HG03095 (cell line): Measurements from ENCODE around the gene PEX7.
"Not testable (repeated sequence)": the region's sequence is repeated elsewhere in the genome, so short reads cannot be mapped to it uniquely, and the experiment has no call there.

Source experiments
- ATAC-seq: cut with Tn5 transposase; IDR thresholded peaks from one replicate; pipeline ENCODE4 v1.9.1; 2021; ENCODE audit warnings: moderate library complexity; ENCODE audit not compliant: unreplicated experiment

The PEX7 gene

DNA sequence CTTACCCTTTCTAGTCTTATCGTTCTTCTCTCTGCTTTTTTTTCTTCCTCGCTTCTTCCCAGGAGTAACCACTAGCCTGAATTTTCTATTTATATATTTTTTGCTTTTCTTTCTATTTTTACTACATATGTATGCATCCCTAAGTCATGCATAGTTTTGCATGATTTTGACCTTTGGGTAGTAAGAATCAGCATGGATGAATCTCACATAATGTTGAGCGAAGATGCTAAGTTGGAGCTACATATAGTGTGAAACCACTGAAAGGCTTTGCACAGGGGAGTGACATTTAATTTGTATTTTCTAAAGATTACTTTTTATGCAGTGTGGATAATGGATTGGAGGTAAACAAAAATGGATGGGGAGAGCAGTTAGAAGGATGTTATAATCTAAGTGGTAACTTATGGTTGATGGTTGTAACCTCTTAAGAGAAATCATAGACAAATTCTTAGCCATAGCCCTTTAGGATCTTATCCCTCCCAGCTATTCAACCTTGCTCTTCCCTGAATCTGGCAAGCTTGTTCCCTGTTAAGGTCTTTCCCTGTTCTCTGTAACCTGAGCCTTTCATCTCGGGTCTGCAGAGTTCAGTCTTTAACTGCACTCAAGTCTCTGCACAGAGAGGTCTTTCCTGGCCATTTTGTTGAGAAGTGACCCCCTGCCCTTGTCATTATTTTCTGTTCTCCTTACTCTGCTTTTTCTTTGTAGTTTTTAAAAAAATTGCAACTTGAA, 18.0 kb downstream of the PEX7 start:
- no peak for ATAC-seq

DNA sequence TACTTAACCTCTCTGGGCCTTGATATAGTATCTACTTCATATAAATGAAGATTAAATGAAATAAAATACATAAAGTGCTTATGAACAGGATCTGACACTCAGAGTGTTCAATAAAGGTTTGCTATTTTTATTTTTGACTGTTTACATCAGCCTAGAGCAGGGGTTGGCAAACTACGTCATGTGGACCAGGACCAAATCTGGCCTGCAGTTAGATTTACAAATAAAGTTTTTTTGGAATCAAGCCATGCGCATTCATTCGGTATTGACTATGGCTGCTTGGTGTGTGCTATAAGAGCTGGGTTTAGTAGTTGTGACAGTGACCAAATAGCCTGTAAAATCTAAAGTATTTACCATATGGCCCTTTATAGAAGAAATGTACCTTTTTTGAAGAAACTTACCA, 20.8 kb downstream of the PEX7 start:
- ATAC-seq = no peak

DNA sequence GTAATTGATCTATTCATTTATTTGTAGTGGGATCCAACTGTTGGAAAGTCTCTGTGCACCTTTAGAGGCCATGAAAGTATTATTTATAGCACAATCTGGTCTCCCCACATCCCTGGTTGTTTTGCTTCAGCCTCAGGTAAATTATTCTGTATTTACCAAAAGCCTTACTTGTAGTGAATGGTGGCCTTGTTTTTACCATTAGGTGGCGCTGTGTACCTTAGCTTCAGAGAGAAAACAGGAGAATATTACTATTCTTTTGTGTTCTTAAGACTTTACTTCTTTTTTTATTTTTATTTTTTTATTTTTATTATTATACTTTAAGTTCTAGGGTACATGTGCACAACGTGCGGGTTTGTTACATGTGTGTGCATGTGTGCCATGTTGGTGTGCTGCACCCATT, 23.7 kb downstream of the PEX7 start:
- ATAC-seq = no peak

DNA sequence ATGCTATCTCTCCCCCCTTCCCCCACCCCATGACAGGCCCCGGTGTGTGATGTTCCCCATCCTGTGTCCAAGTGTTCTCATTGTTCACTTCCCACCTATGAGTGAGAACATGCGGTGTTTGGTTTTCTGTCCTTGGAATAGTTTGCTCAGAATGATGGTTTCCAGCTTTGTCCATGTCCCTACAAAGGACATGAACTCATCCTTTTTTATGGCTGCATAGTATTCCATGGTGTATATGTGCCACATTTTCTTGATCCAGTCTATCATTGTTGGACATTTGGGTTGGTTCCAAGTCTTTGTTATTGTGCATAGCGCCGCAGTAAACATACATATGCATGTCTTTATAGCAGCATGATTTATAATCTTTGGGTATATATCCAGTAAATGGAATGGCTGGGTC, 24.1 kb downstream of the PEX7 start:
- ATAC-seq = not testable (repeated sequence)

DNA sequence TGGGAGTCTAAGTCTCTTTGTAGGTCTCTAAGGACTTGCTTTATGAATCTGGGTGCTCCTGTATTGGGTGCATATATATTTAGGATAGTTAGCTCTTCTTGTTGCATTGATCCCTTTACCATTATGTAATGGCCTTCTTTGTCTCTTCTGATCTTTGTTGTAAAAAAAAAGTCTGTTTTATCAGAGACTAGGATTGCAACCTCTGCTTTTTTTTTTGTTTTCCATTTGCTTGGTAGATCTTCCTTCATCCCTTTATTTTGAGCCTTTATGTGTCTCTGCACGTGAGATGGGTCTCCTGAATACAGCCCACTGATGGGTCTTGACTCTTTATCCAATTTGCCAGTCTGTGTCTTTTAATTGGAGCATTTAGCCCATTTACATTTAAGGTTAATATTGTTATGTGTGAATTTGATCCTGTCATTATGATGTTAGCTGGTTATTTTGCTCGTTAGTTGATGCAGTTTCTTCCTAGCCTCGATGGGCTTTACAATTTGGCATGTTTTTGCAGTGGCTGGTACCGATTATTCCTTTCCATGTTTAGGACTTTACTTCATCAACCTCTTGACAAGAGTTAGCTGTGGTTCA, 27.7 kb downstream of the PEX7 start:
- not testable (repeated sequence) for ATAC-seq

DNA sequence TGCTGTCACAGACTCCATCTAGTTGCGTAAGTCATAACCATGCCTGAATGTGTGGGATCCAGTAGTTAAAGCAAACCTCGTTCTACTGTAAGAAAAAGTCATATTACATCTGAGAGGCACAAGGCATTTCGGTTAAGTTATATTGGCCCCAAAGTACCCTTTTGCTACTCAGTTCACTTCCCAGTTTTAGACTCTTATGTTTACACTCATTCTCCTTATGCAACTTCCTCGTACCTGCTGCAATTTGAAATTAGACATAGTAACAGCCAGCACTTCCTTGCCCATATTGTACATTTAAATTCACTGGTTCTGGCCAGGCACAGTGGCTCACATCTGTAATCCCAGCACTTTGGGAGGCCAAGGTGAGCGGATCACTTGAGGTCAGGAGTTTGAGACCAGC, 37.0 kb downstream of the PEX7 start:
- ATAC-seq = no peak

DNA sequence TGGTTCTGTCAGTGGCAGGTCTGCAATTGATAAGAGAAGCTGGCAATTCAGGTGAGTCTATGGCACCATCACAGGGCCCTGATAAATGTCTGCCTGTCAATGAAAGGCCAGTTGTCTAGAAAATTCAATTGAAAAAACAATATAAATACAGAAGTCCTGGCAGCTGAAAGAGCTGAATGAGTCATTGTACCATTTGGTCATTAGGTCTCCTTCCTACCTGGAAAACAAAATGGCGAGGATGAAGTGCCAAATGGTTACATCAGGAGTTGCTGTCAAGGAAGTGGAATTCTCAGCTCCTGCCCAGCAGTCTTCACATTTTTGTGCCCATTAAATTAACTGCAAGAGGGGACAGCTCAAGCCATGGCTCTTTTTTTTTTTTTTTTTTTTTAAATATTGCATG, 37.7 kb downstream of the PEX7 start:
- no peak for ATAC-seq

DNA sequence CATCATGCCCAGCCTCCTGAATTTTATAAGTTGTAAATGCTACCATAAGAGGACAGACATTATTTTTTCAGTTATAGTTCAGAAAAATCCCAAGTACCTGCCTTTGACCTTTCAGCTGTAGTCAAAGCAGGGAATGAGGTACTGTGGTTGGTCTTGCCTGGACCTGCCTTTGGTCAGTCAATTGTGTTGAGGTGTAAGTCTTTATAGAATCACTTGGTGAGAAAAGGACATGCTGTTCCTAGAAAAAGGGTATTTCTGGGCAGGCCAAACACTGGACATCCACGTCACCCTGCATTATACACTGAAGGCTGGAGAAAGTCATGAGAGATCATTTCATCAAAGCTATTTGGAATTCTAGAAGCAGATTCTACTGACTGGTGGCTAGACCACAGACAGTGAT, 40.3 kb downstream of the PEX7 start:
- no peak for ATAC-seq

DNA sequence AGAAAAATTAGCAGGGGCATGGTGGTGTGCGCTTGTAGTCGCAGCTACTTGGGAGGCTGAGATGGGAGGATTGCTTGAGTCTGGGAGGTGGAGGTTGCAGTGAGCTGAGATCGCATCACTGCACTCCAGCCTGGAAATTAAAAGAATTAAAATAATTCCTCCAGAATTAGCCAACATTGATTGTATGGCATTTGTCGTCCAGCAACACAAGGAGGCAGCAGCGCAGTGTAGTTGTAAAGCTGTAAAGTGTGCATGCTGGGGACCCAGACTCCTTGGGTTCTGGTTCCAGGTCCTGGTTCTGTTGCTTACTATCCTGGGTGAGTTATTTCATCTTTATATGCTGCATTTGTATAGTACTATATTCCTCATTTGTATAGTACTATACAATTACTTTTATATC, 41.4 kb downstream of the PEX7 start:
- ATAC-seq = no peak

DNA sequence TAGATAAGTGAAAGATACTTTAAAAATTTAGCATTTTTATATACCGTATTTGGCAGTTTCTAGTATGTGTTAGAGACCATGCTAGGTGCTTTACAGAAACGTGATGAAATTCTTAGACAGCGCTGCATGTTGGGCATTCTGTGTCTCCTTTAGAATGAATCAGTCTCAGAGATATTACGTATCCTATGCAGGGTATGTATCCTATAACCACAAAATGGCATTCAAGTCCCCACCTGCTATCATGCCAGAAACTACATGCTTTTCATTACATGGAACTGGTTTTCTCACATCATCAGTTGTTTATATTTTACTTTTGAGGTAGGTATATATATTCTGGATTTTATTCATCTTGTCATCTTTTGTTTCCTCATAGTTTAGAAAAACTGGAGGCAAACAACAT, 42.3 kb downstream of the PEX7 start:
- ATAC-seq = no peak

DNA sequence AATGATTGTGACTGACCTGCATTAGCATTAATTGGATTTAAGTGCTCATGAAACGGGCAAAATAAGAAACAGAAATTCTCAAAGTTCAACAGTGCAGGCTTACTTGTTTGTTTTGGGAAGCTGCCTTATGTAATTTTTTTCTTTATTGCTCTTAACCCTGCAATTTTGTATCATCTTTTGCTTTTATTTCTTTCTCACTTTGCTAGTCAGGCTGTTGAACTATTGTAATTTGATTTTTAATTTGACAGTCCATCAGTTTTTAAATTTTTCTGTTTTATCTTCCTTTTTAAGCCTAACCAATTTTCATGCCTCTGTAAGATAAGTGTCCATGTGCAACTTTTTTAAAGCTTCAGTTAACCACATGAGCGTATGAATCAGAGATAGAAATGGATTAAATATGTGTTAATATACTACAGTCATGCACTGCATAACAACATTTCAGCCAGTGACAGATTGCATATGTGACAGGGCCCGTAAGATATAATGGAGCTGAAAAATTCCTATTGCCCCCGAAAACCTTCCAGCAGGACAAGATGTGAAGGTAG, 44.6 kb downstream of the PEX7 start:
- no peak for ATAC-seq

DNA sequence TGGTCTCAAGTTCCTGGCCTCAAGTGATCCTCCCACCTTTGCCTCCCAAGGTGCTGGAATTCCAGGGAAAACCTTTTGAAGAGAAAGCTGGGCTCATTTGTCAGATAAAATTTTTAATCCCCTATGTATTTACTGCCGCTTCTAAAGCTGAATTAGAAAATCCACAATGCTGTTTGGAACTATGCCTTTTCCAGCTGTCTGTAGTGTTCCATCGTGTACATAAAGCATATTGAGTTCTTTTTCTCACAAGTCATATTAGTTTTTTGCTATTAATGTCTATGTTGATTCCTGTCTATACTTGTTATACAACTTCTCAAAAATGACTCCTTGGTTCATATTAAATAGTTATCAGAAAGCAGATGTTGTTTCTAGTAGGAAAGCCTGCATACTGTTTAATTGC, 47.1 kb downstream of the PEX7 start:
- no peak for ATAC-seq

DNA sequence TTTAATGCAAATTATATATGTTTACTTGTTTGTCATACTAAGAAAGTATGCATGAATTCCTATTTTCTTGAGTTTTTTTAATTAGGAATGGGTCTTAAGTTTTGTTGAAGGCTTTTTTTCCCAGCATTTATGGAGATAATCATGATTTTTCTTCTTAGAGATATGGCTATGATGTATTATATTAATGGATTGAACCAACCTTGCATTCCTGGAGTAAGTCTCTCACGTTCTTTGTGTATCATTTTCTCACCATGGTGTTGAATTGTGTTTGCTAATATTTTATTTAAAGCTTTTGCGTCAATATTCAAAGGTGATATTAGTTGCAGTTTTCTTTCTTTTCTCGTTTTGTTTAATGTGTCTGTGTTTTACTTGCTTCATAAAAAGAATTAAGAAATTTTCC, 51.4 kb downstream of the PEX7 start:
- ATAC-seq = no peak

DNA sequence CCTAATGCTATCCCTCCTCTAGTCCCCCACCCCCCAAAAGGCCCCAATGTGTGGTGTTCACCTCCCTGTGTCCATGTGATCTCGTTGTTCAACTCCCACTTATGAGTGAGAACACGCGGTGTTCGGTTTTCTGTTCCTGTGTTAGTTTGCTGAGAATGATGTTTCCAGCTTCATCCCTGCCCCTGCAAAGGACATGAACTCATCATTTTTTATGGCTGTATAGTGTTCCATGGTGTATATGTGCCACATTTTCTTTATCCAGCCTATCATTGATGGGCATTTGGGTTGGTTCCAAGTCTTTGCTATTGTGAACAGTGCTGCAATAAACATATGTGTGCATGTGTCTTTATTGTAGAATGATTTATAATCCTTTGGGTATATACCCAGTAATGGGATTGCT, 54.1 kb downstream of the PEX7 start:
- not testable (repeated sequence) for ATAC-seq

DNA sequence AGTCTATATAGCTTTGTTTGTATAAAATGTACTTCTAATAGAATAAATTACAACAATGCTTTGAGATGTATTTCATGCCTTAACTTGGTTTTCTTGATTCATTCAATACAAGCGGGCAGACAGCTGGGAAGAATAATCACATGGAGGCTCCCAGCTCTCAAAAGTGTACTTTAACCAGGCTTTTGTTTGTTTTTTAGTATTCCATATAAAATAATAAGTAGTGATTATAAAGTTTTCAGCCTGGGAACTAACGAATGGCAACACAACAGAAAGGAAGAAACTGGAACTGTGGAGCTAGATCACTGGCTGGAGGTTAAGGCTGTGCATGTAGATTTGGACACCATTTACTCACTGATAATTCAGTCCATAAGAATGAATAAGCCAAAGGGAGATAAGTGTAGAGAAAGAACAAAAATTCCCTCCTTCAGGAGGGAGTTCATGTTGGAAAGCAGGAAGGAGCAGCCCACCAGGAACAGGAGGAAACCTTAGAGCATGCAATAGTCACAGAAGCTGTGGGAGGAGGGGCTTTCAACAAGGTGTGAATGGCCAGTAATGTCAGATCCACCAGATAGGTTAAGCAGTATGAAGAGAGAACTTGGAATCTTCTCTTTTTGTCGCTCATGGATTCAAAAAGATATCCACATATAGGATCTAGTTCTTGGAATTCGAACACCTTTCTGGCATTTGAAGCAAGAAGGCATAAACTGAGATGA, 58.5 kb downstream of the PEX7 start:
- ATAC-seq = no peak

DNA sequence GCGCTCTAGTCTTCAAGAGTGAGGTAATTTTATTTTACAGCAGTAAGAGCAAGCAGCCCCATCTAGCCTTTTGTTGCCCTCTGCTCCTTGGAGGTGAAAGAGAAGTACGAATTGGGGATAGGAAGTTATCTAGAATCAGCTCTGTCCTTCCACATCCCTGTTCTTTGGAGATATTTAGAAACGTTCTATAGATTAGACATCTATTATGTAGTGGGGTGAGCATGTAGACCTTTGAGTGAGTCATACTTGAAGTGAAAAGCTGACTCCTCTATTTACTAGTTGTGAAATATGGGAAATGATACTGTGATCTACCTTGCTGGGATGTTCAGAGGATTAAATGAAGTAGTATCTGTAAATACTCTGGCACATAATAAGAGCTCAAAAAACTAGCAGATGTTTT, 63.7 kb downstream of the PEX7 start:
- ATAC-seq = no peak

DNA sequence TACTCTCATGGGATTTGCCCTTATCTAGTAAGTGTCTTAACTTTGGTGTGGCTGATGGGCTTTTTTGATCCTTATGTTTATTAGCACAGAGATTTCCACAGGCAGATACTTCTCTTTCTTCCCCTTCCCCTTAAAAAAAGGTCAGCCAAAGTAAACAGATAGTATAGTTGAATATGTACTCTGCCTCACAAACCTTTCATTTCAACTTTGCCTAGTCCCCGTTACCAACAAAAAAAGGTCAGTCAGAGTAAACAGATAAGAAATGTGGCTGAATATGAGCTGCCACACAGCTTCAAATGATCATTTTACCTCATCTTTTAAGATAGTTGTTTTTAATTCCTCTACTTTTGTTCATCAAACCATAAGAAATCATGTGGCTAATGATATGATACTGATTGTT, 65.6 kb downstream of the PEX7 start:
- no peak for ATAC-seq

DNA sequence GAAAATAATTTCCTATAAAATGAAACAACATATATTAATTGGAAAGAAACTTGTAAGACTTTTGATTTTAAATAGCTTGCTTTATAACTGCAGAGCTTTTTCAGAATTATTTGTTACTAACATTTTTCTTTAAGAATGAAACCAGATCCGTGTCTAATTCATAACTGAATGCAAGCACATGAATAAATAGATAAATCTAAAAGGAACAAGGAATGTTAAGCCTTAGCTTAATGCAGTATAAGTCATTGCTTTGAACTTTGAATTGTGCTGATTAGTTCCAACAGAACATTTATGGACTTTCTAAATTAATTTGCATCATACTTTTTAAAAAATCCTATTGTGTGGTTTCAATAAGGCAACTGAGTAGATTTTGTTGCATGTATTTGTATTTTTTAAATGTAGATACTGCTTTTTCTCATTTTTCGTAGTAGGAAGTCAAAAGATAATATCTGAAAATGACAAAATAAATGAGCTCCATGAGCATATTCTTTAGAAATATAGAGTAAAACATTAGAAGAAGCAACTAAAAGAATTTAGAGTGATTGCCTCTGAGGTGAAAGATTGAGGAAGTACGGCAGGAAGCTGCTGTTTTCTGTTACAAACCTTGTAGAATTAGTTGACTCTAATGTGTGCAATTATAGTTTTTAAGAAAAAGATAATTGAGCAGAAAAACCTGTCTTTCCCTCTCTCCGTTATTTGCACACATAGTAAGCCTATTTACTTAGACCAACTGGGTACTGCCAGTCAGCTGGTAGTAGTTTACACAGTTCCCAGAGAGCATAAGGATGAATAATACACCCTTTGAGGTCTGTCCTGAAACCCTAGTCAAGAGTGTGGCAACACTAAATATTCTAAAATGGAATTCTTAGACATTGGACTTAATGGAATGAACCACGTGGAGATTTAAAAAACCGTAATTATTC, 67.1 kb downstream of the PEX7 start:
- ATAC-seq = no peak

DNA sequence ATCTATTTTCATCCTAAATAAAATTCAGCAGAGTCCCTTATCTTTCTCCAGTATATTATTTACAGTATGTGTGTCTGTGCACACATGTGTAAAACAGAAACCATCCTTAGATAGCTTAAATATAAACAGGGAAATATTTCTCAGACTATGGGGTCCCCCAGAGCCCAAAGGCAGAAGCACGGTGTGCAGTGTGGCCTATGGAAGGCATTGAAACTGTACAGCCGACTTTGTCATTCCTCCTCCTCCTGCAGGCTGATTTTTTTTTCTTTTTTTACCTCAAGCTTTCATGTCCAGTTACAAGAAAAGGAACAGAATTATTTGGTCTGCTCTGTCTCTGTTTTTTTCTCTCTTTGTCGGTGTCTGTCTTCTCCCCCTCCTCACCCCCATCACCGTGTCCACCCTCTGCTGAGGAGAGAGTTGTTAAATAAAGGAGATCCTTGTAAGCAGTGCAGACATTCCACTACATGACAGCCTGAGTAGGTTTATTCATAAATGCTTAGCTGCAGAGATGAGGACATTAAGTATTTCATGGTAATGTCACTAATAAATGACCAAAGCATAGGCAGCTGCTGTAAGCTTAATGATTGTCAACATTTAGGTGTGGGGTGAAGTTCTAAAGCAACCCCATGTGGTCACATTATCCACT, 67.9 kb downstream of the PEX7 start:
- no peak for ATAC-seq

DNA sequence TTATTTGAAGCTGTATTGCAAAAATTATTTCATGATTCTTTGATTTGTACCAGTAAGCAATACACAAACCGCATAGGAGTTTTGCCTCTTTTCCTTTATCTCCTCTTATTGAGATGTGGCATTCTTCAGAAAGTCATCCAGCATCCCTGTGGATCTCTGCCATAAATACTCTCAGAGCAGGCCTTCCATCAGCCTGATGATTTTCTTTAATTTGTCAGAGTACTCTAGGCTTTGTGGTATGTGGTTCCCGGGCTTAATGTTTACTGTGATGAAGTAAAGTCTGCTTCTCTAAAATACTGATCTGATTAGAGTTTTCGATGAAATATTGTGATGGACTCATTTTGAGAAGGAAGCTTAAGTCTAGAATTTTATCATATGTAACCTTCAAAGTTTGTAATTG, 68.6 kb downstream of the PEX7 start:
- no peak for ATAC-seq

DNA sequence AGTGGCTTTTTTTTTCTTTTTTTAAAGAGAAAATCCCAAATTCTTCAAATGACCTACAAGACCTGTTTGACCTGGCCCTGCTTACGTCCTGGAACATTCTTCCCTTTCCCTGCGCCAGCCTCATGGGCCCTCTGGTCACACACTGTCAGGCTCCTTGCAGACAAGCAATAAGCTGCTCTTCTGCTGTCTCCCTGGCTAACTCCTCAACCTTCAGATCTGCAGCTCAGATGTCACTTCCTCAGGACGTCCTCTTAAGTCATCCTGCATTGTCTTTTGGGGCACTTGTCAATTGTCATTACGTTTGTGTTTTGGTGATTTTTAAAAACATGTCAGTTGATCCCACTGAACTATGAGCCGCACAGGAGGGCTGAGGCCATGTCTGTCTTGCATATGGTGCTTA, 70.8 kb downstream of the PEX7 start:
- ATAC-seq = no peak
